NT2/D1 (cell line): Measurements from ENCODE around the gene NTPCR.

Experiments used
- DNase-seq: peaks from one replicate; pipeline ENCODE4 v3.0.0-alpha.2; 2011; ENCODE audit warnings: low read depth, low spot score
- H3K27me3 ChIP-seq: 2 replicates; pipeline ENCODE4 v1.6.0; 2011; ENCODE audit warnings: mild to moderate bottlenecking; ENCODE audit not compliant: insufficient read length, insufficient read depth
- H3K36me3 ChIP-seq: 2 replicates; pipeline ENCODE4 v1.6.1; 2011; ENCODE audit warnings: mild to moderate bottlenecking, low read length, mixed read lengths; ENCODE audit not compliant: insufficient read depth, insufficient read length
- H3K4me1 ChIP-seq: 2 replicates; pipeline ENCODE4 v1.5.1; 2011; ENCODE audit not compliant: insufficient read depth, insufficient read length
- H3K4me3 ChIP-seq: 2 replicates; pipeline ENCODE4 v1.5.1; 2011; ENCODE audit warnings: low read depth; ENCODE audit not compliant: insufficient read length
- H3K9ac ChIP-seq: 2 replicates; pipeline ENCODE4 v1.6.0; 2011; ENCODE audit warnings: low read depth; ENCODE audit not compliant: insufficient read length
- H3K9me3 ChIP-seq: 2 replicates; pipeline ENCODE4 v1.5.1; 2011; ENCODE audit warnings: mild to moderate bottlenecking, low read length; ENCODE audit not compliant: insufficient read depth
- SUZ12 ChIP-seq: IDR thresholded peaks from 2 replicates; pipeline ENCODE4 v1.6.1; 2011; ENCODE audit not compliant: insufficient read length, insufficient read depth; ENCODE audit errors: extremely low read depth
- YY1 ChIP-seq: IDR thresholded peaks from 2 replicates; pipeline ENCODE4 v1.6.1; 2011; ENCODE audit not compliant: insufficient read length, insufficient read depth
- ZNF274 ChIP-seq: IDR thresholded peaks from 2 replicates; pipeline ENCODE4 v1.6.1; 2011; ENCODE audit warnings: mild to moderate bottlenecking, low read depth, low read length

NTPCR gene

DNA sequence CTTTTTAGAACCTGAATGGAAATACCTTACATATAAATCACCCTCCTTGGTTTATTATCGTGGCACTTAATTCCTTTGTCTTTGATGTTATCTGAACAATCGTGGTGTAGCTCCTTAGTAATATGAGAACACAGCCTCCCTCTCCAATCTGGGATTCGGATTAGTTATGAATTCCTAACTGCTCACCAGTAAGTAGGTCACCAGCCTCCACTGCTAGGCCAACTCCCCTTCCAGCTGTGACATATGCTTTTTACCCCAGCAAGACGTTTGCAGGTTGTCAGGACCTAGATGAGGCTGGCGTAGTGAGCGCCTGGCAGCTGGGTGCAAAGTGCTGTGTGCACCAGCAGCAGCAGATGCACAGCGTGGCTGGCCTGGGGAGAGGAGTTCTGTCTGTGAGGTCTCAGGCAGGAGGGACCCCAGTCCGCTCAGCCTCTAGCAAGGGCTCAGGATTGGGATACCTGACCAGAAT is 38.2 kb downstream of the NTPCR start:
- TF ChIP-seq YY1 (no peak), ZNF274 (no peak), SUZ12 (no peak)
- Histone ChIP-seq H3K36me3 (peaks cover 25% of the 10 kb centered on the region), H3K9ac (no peak overlapping the region)

DNA sequence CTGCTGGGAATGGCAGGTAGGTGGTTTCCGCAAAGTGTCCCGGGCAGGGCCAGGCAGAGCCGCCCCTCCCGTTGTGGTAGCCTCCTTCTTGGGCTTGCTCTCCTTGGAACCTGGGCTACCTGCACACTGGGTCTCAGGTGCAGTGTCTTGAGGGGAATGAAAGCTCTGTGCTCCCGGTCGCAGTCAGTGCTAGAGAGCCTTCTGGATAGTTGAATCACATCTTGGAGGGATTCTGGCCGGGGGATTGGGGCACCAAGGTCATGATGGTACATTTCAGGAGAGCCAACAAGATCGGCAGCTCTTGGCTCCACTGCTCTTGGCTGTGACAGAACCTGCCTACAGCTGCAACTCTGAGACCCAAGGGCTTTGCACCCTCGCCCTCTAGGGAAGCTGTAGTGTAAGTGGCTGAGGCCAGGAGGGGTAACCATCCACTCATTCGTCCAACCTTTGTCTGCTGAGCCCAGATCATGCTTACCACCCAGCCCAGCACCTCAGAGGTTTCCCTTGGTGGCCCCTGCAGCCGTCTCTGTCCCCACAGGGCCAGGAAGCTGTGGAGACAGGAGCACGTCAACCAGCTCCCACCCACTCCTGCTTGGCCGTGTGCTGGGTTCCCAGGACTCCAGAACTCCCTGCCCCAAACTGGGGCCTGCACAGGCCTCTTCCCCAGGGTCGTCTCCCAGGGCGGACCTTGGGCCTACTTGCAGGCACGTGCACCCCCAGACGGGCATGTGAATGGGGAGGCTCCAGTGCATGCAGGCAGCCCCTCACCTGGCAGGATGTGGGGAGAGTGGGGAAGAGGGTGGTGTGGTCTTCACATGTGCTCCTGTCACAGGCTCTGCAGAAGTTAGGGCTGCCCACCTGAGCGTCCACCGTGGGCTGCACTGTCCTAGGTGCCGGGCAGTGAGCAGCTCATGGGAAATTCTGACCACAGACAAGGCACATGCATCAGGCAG is 40.0 kb downstream of the NTPCR start:
- no peaks in the 10 kb centered on the region for H3K27me3 ChIP-seq
- H3K36me3 ChIP-seq: peaks cover 20% of the 10 kb centered on the region
- no peak overlapping the region for H3K4me3 ChIP-seq
- no peak for DNase-seq
- H3K4me1 ChIP-seq: peaks cover 3% of the 10 kb centered on the region
- TF ChIP-seq SUZ12 (no peak), YY1 (no peak), ZNF274 (no peak)
- H3K9ac ChIP-seq: no peak overlapping the region
- H3K9me3 ChIP-seq: peaks cover 31% of the 10 kb centered on the region

More for the DNA sequence above, 38.2 kb downstream of the NTPCR start:
- no peak overlapping the region for H3K4me3 ChIP-seq
- peaks cover 3% of the 10 kb centered on the region for H3K4me1 ChIP-seq
- H3K9me3 ChIP-seq: peaks cover 14% of the 10 kb centered on the region
- no peak for DNase-seq
- H3K27me3 ChIP-seq: no peaks in the 10 kb centered on the region

DNA sequence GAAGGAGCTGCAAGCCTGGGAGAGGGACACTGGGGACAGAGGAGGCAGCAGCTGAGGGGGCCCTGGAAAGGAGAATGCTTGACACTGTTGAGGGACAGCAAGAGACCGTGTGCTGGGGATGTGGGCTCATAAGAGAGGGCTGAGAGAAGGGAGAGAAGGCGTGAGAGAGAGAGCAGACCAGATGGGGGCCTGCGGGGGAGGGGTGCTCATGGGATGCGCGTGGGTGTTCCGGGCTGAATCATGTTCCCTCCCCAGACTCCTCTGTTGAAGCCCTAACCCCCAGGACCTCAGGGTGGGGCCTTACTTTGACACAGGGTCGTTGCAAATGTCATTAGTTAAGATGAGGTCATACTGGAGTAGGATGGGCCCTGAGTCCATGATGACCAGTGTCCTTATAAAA is 40.8 kb downstream of the NTPCR start:
- DNase-seq: no peak
- TF ChIP-seq SUZ12: no peak
- no peak for TF ChIP-seq YY1
- no peak for TF ChIP-seq ZNF274
- H3K27me3 ChIP-seq: no peaks in the 10 kb centered on the region
- no peak overlapping the region for H3K4me3 ChIP-seq
- no peak overlapping the region for H3K9ac ChIP-seq
- peaks cover 31% of the 10 kb centered on the region for H3K9me3 ChIP-seq
- H3K4me1 ChIP-seq: no peaks in the 10 kb centered on the region
- H3K36me3 ChIP-seq: peaks cover 12% of the 10 kb centered on the region

DNA sequence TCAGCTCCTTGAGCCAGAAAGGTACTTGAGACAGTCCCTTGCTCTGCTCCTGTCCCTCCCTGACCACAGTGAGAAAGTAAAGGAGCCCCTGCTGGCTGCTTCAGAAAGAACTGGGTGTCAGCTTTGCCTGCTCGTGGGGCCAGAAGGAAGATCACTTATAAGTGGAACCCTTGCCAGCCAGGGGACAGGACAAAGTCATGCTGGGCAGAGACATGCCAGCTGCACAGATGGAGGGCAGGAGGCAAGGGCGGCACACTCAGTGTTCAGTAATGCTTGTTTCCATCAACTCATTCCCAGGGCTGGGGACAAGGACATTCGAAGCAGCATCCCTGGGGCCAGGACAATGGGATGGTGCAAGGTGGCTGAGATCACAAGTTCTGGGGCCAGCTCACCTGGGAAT is 41.8 kb downstream of the NTPCR start:
- Histone ChIP-seq H3K9me3 (peaks cover 31% of the 10 kb centered on the region), H3K36me3 (peaks cover 11% of the 10 kb centered on the region), H3K4me3 (no peak overlapping the region), H3K9ac (no peak overlapping the region), H3K27me3 (no peaks in the 10 kb centered on the region), H3K4me1 (no peaks in the 10 kb centered on the region)
- TF ChIP-seq SUZ12 (no peak), ZNF274 (no peak), YY1 (no peak)
- no peak for DNase-seq

DNA sequence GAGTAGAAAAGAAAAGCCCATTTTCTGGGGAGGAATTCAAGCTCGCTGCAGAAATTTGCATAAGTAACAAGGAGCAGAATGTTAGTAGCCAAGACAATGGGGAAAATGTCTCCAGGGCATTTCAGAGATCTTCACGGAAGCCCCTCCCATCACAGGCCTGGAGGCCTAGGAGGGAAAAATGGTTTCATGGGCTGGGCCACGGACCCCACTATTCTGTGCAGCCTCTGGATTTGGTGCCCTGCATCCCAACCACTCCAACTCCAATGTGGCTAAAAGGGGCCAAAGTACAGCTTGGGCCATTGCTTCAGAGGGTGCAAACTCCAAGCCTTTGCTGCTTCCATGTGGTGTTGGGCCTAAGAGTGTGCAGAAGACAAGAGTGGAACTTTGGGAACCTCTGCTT is 43.1 kb downstream of the NTPCR start:
- Histone ChIP-seq H3K9me3 (peaks cover 31% of the 10 kb centered on the region), H3K4me3 (no peak overlapping the region), H3K9ac (no peak overlapping the region), H3K4me1 (no peaks in the 10 kb centered on the region), H3K36me3 (peaks cover 22% of the 10 kb centered on the region), H3K27me3 (no peaks in the 10 kb centered on the region)
- DNase-seq: no peak
- TF ChIP-seq YY1: no peak
- no peak for TF ChIP-seq SUZ12
- TF ChIP-seq ZNF274: no peak

DNA sequence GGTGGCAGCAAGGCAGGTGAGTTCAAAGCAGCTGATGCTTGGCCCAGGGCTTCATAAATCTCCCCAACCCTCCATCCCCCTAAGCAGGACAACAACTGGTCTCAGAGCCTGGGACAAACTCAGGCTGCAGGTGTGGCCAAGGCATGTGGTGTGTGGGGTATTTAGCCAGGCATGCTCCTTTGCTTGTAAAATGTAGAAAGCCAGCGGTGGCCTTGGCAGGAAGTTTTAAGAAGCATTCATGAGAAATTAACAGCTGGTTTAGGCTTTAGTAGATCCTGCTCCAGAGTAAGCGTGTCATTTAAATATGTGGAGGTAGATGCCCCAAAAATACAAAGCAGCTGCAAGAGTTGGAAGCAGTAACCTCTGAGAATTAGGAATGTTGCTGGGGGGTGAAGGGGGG is 44.8 kb downstream of the NTPCR start:
- Histone ChIP-seq H3K9me3 (peaks cover 31% of the 10 kb centered on the region), H3K4me1 (no peaks in the 10 kb centered on the region), H3K36me3 (peaks cover 28% of the 10 kb centered on the region), H3K4me3 (no peak overlapping the region), H3K9ac (no peak overlapping the region), H3K27me3 (no peaks in the 10 kb centered on the region)
- TF ChIP-seq ZNF274 (no peak), SUZ12 (no peak), YY1 (no peak)
- no peak for DNase-seq

DNA sequence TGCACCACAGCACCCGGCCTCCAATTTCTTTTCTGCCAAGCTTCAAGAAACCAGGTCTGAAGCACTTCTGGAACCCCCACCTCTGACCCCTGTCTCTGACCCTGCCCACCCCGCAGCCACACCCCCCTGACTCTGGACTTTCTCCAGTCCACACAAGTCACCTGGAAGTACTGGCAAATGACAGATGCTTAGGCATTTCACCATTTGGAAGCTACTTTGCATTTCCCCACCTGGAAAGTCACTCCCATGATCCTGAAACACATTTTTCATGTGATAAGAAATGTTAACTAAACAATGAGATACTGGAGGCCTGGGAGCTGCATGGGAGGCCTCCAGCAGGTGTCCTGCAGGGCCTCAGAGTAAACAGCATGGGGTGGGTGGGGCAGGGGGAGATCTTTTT is 45.7 kb downstream of the NTPCR start:
- Histone ChIP-seq H3K9me3 (peaks cover 31% of the 10 kb centered on the region), H3K36me3 (peaks cover 29% of the 10 kb centered on the region), H3K4me3 (no peak overlapping the region), H3K27me3 (no peaks in the 10 kb centered on the region), H3K9ac (no peak overlapping the region), H3K4me1 (no peaks in the 10 kb centered on the region)
- TF ChIP-seq YY1: no peak
- no peak for TF ChIP-seq ZNF274
- TF ChIP-seq SUZ12: no peak
- no peak for DNase-seq

DNA sequence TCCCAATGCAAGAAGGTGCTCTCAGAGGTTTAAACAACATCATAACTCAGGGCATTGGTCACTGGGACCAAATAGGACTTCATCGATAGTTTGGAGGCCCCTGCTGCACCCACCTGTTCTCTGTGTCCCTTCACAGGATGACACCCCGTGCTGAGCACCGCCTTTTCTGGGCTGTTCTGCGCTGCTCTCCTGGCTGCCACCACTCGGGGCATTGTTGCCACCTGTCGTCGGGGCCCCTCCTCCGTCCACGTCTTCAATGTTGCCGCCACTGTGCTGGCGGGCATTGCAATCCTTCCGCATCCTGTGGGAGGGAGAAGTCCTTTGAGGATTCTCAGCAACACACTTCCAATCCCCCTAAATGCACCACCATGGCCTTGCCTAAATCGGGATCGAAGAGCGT is 47.7 kb downstream of the NTPCR start:
- TF ChIP-seq SUZ12 (no peak), ZNF274 (no peak), YY1 (no peak)
- Histone ChIP-seq H3K9ac (no peak overlapping the region), H3K4me1 (no peaks in the 10 kb centered on the region), H3K4me3 (no peak overlapping the region), H3K9me3 (peaks cover 22% of the 10 kb centered on the region), H3K27me3 (no peaks in the 10 kb centered on the region), H3K36me3 (peaks cover 29% of the 10 kb centered on the region)
- DNase-seq: no peak
